ENCODE measurements around the gene TMEM72.

Gene TMEM72

DNA sequence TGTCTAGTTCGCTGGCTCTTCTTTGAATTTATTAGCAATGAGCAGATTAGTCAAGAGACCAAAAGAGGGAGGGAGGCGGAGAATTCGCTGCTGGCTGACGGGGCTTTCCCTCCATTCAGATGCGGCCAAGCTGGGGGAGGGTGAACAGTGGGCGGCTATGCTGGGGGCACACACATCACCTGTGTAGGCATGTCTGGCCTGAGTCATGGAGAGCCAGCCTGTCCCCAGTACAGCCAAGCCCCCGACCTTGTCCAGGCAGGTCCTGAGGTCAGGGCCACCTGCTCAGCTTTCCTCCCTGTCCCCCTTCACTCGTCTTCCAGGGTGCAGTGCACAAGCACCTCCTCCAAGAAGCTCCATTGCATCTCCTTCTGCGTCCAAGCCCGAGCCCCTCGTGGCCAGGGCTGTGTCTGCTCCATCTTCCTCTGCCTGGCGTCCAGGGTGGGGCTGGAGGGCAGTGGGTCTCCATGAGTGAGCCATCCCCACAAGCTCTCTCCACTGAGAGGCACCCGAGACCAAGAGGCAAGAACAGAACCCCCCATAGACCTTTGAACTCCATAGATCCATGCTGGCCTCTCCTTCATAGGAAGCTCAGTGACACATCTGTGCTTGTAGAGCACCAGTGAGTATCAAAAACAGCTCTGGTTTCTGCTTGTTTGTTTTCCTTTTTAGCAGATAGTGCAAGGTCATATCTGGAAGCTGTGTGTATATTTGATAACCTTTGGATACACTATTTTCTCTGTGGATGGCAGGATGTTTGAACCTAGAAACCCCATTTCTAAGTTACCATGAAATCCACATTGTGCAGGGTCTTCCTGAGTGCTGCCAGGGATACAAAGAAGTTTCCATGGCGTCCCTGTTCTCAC is 69.4 kb downstream of the TMEM72 start:
- TF ChIP-seq, protein P1, sequence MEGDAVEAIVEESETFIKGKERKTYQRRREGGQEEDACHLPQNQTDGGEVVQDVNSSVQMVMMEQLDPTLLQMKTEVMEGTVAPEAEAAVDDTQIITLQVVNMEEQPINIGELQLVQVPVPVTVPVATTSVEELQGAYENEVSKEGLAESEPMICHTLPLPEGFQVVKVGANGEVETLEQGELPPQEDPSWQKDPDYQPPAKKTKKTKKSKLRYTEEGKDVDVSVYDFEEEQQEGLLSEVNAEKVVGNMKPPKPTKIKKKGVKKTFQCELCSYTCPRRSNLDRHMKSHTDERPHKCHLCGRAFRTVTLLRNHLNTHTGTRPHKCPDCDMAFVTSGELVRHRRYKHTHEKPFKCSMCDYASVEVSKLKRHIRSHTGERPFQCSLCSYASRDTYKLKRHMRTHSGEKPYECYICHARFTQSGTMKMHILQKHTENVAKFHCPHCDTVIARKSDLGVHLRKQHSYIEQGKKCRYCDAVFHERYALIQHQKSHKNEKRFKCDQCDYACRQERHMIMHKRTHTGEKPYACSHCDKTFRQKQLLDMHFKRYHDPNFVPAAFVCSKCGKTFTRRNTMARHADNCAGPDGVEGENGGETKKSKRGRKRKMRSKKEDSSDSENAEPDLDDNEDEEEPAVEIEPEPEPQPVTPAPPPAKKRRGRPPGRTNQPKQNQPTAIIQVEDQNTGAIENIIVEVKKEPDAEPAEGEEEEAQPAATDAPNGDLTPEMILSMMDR (IDR thresholded peaks at IDR 0.05; ENCODE audit: low read depth, low read length), result no peak
- no peak for DNase-seq (ENCODE audit: extremely low read depth, low read depth)

GRCh38 chr10:44981172-44982113 is 70.3 kb downstream of the TMEM72 start:
- TF ChIP-seq, protein P1 (IDR thresholded peaks at IDR 0.05; ENCODE audit: low read depth, low read length), result no peak; the same call in 1 of the 2 replicates
- DNase-seq (ENCODE audit: extremely low read depth, low read depth), result no peak

DNA sequence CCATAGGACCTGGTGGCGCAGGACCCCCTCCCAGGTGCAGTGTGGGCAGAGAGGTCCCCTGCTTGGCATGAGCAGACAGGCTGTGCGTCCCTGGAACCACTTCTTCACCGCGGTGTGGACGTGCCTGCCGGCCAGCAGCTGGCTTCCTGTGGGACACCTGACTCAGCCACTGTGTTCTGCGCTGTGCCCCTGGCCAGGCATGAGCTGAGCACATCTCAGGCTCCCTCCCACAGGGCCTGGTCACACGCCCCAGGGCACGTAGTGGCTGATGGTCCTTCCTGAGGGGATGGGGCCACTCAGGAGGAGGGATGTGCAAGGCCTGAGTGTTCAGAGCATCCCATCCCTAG is 71.0 kb downstream of the TMEM72 start:
- TF ChIP-seq, protein P1 (IDR thresholded peaks at IDR 0.05; ENCODE audit: low read depth, low read length), result no peak
- no peak for DNase-seq (ENCODE audit: extremely low read depth, low read depth)

DNA sequence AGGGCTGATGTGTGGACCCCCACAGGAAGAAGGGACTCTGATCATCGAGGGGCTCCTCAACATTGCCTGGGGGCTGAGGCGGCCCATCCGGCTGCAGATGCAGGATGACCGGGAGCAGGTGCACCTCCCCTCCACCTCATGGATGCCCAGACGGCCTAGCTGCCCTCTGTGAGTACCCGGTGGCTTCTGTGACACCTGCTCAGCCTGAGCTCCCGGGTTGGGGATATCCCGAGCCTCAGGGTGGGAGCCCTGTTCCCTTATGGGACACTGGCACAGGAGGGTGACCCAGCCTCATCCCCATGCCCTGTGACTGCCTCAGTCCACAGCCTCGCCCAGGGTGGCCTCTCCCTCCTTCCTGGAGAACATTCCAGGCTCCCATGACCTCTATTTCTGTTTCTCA is 71.4 kb downstream of the TMEM72 start:
- TF ChIP-seq, protein P1 (IDR thresholded peaks at IDR 0.05; ENCODE audit: low read depth, low read length), result no peak

DNA sequence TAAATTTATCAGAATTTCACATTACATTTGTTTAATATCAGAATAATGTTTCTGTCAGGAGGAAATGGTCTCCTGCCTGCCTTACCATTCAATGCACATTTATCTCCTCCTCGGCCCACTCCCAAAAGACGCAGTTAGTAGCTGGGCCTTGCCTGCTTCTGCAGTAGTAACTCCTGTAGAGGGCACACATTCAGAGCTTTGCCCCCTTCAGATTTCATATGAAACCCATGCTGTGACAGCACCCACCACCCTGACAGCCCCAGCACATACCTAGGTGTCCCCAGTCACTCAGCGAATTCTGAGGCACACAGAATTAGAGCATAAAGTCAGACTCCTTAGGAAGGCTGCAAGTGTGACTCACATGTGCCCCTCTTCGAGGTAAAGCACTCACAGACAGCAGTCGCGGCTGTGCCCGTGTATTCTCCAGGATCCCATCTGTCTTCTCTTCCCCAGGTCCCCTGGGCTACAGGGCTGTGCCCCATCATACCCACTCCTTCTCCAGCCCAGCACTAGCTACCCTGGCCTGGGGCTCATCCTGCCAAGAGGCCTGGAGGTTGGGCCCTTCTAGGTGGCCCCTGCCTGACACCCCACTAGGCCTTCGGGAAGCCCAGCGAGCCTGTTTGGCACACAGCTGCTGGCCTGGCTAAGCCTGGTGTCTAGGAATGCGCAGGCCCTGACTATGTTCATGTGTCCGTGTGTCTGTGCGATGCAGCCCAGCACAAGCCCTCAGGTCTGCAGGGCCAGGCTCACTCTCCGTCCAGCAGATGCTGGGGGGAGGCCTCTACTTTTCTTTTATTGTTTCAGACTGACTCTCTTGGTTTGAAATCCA is 72.1 kb downstream of the TMEM72 start:
- TF ChIP-seq, protein P1 (IDR thresholded peaks at IDR 0.05; ENCODE audit: low read depth, low read length), result no peak
- DNase-seq (ENCODE audit: extremely low read depth, low read depth), result no peak

More for the DNA sequence above, 71.4 kb downstream of the TMEM72 start:
- no peak for DNase-seq (ENCODE audit: extremely low read depth, low read depth)

- no peak for DNase-seq (ENCODE audit: extremely low read depth, low read depth)
- TF ChIP-seq, protein P1 (IDR thresholded peaks at IDR 0.05; ENCODE audit: low read depth, low read length), result no peak
Observed at GRCh38 chr10:44983895-44984278, 72.8 kb downstream of the TMEM72 start.

All from AG09319 (cell line).